Endometrial microvascular endothelial cells (primary cell): Measurements from ENCODE around the gene RFPL3. TPM values are rescaled to one million over a fixed set of nuclear protein-coding genes. Genes with fewer than 3 reads are reported as not detected.
"Not testable (repeated sequence)": the region's sequence is repeated elsewhere in the genome, so short reads cannot be mapped to it uniquely, and the experiment has no call there.

Experiments used
- in situ Hi-C: cut with HindIII; loops from 2 replicates; pipeline ENCODE4 v1.10.0; 2017; ENCODE audit warnings: low sequenced_read_pairs, low pct_unique_long_range_greater_than_20kb; ENCODE audit errors: inconsistent ontology term
- total RNA-seq: library from RNA; depleted of rRNA; stranded (reverse); fragments of >200 nt; gene quantifications from one replicate; pipeline ENCODE4 v1.2.3, GENCODE V29; 2015; ENCODE audit errors: inconsistent ontology term

RFPL3 gene
- total RNA-seq, 1 donor from 2014 or later = not detected

GRCh38 chr22:32343941-32344340, 13.7 kb upstream of the RFPL3 start:
- in situ Hi-C loops = no loop called here

DNA sequence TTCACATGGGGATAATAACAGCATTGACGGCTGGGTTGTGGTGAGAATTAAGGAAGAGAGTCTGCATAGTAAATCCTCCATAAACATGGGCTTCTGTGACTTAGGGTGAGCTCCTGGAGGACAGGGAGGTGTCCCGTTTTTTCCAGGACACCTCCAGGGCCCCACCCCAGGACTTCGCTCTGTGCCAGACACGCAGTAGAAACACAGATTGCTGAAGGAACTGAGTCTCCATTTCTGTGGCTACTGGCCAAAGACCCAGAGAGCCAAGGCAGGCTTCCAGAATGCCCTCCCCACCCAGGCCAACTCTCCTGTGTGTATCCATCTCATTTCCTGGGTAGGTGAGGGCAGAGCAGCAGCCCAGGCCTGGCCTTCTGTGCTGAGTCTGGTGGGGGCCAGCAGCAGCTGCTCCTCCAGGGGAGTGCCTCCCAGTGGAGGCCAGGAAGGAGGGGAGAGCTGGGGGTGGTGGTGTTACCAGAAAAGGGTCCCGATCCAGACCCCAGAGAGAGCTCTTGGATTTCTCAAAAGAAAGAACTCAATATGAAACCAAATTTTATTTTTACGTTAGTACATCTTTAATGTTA, 9.5 kb upstream of the RFPL3 start:
- in situ Hi-C loops = no loop called here

DNA sequence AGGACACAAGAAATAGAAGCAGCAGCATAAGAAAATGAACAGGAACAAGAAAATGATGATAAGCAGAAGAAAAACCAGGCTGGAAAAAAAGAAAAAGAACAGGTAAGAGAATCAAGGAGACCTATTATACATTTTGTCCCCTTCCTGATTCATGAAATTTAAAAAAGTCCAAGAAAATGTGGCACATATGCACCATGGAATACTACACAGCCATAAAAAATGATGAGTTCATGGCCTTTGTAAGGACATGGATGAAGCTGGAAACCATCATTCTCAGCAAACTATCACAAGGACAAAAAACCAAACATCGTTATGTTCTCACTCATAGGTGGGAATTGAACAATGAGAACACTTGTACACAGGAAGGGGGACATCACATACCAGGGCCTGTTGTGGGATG, 5.8 kb upstream of the RFPL3 start:
- in situ Hi-C loops = not testable (repeated sequence)

GRCh38 chr22:32352681-32353080, 5.0 kb upstream of the RFPL3 start:
- in situ Hi-C loops = no loop called here

DNA sequence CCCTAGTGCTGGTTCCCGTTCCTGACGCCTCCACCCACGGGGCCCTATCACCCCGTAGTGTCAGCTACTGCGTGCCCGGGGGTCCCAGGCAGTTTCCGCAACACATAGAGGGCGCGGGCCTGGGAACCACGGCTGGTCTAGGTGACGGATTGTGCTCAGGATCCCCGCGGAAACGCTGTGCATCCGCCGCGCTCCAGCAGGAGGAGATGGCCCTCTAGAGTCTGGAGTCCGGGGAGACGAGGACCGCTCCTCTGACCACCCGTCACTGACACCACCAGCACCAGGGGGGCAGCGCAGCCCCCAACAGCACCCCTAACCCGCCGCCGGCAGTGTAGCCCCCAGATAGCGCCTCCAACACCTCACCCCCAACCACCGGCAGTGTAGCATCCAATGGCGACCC, 4.4 kb upstream of the RFPL3 start:
- in situ Hi-C loops = no loop called here

DNA sequence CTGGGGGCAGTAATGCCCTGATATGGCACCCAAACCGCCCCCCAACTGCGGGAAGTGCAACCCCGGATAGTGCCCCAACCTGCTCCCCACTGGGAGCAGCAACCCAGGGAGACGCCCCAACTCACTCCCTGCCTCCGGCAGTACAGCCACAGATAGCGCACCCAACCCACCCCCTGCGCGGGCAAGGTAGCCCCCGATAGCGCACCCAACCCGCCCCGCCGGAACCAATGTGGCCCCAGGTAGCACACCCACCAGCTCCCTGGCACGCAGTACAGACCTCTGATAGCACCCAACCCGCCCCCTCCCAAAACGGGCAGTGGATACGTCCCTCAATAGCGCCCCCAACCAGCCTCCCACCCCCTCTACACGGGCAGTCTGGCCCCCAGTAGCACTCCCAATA, 3.8 kb upstream of the RFPL3 start:
- in situ Hi-C loops = no loop called here

GRCh38 chr22:32354360-32355351, 3.0 kb upstream of the RFPL3 start:
- in situ Hi-C loops = no loop called here

GRCh38 chr22:32355760-32356159, 1.9 kb upstream of the RFPL3 start:
- in situ Hi-C loops = no loop called here

DNA sequence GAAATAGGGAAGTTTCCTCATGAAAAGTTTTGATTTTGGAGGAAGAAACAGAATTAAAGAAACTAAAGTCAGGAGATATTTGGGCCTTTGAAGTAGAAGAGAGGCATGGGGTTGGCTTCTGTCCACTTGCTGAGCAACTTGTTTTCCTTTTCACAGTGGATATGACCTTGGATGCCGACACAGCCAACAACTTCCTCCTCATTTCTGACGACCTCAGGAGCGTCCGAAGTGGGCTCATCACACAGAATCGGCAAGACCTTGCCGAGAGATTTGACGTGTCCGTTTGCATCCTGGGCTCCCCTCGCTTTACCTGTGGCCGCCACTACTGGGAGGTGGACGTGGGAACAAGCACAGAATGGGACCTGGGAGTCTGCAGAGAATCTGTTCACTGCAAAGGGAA, 2.4 kb downstream of the RFPL3 start:
- in situ Hi-C loops = not testable (repeated sequence)

DNA sequence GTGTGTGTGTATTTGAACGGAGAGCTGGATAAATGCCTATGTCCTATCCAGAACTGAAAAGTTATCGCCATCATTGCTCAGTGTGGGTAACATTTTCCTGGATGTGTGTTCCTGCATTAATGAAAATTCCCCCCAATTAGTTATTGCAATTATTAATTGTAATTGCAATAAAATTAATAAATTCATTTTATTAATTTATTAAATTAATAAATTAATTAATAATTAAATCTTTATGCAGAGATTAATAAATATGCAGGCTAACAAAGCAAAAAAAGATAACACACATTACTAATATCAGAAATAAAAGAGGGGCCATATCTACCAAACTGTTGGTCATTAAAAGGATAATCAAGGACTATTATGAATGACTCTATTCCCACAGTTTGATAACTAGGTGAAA, 3.6 kb downstream of the RFPL3 start:
- in situ Hi-C loops = no loop called here

DNA sequence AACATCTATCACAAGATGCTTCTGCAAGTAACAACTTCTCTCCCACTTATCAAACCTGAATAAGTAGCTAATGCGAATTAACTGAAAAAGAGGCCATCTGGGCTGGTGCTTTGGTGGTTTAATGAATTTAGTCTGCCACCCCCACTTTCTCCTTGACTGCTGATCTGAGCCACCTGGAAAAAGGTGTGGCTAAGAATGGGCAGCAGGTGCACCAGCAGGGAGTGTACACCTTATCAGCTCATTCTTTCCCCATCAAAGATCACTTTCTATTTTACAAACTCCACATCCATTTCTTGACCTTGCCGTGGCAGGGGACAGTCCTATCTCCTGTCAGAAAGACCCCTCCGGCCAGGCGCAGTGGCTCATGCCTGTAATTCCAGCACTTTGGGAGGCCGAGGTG, 6.5 kb downstream of the RFPL3 start:
- in situ Hi-C loops = no loop called here

DNA sequence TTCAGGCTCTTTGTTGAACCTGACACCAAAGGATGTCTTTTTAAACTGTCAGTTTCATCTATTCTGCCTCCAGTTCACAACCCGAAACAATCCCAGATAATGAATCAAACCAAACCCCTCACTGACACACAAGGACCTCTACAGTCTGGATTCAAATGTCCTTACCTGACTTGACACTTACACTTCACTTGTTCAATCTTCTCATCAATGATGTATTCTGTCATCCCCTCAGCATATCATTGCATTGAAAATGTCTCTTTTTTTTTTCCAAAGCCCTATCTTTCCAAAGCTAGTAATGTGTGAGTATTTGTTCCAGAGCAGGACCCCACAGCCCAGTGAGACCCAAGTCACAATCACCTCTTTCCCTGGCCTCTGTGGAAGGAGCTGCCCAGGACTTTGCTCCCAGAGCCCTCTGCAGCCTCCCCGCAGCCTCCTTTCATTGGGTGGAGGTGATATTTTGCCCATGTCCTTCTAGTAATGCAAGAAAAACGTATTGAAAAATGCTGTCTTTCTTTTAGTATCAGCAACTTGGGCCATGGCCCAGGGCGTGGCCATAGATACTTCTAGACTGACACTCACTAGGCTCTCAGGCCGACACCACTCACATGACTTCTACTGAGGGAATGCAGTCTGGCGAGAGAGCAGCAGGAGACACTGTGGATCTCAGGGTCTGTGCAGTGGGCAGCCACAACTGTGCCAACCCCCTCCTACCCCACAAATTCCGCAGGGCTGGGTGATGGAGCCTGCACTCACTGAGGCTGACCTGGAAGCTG, 18.2 kb downstream of the RFPL3 start:
- in situ Hi-C loops = no loop called here

DNA sequence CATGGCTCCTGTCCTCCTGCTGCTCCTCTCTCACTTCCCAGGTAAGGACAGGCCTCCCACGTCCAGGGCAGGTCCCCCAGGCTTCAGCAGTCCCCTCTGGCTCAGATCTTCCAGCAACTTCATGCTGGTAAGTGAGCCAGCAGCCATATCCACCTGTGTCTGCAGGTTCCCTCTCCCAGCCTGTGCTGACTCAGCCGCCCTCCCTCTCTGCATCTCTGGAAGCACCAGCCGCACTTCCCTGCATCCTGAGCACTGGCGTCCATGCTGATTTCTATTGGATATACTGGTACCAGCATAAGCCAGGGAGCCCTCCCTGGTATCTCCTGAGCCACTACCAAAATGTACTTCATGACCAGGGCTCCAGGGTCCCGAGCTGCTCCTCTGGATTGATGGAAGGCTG, 19.0 kb downstream of the RFPL3 start:
- in situ Hi-C loops = no loop called here

DNA sequence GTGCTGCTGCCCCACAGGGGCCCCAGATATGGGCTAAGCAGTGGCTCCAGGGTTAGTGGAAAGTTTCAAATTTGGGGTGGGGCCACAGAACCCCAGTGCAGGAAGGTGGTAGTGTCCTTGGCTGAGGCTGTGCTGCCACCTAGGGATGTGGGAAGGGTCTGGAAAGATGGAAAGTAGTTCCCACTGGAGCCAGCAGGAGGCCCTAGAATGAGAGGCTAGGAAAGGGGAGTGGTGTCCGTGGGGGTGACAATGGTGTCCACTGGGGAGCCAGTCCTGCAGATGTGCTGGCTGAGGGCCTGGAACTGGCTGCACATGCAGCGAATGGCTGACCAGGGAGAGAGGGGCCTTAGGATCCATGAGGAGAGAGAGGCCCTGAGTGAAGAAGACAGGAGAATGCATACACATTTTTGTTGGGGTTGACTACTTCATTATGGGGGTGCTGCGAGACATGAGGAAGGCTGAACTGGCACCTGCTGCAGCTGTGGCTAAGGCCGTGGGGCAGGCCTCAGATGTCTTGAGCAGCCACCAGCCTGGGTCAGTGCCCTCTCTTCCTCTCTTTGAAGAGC, 21.1 kb downstream of the RFPL3 start:
- in situ Hi-C loops = no loop called here

GRCh38 chr22:32380991-32381390, 23.3 kb downstream of the RFPL3 start:
- in situ Hi-C loops = no loop called here

GRCh38 chr22:32385681-32386080, 28.0 kb downstream of the RFPL3 start:
- in situ Hi-C loops = no loop called here

- in situ Hi-C loops = no loop called here
These were observed 32.0 kb downstream of the RFPL3 start for GRCh38 chr22:32389685-32390084.

- in situ Hi-C loops = no loop called here
These were observed 37.4 kb downstream of the RFPL3 start for GRCh38 chr22:32395107-32395506.

DNA sequence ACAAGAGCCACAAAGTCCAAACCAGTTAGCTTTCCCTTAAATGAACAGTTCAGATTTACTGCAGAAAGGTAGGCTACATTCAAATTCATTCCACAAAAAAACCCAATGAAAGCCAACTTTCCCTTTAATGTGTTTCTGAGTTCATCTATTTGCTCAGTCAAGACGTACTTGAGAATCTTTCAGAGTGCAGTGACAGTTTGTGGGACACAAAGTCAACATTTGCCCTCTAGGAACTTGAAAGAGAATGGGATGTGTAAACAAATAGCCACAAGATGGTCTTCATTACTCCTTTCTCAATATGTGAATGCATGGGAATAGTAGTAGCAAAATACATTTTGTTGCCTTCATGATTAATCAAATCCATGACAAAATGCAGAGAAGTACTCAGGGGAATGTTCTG, 38.6 kb downstream of the RFPL3 start:
- in situ Hi-C loops = no loop called here
